Suprapubic skin (tissue), 3 donors: ENCODE data around the gene USP6NL.

Experiments
- CTCF ChIP-seq, 2 donors: fragments of 200-600 bp in 1 of 2; fragments of 450-650 bp in 1 of 2; sonication (generic) in 1 of 2; IDR thresholded peaks; one replicate each; pipeline ENCODE4 v1.5.1; 2016 to 2019; ENCODE audit warnings: antibody characterized with exemption in 2 of 2, mild to moderate bottlenecking in 1 of 2, moderate library complexity in 1 of 2
- POLR2AphosphoS5 ChIP-seq, 3 donors: sonication (generic); formaldehyde crosslinking; IDR thresholded peaks; one replicate each; pipeline ENCODE4 v1.6.1; 2017; ENCODE audit warnings: antibody characterized with exemption in 3 of 3

DNA sequence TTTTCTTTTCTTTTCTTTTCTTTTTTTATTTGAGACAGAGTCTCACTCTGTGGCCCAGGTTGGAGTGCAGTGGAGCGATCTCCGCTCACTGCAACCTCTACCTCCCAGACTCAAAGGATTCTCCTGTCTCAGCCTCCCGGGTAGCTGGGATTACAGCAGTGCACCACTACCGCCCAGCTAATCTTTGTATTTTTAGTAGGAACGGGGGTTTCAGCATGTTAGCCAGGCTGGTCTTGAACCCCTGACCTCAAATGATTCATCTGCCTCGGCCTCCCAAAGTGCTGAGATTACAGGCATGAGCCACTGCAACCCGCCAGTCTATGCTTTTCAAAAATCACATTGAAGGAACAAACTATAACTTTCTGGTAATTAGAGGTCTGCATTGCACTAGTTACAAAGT, 2.4 kb downstream of the USP6NL start:
- TF ChIP-seq CTCF (IDR thresholded peaks at IDR 0.05) (no peak), POLR2AphosphoS5 (IDR thresholded peaks at IDR 0.05) (no peak)
